Left lobe of liver (tissue), 2 donors: ENCODE results near the gene GRIA1. TPM values are rescaled to one million over a fixed set of nuclear protein-coding genes. Genes with fewer than 3 reads are reported as not detected.
"Not testable (repeated sequence)": the region's sequence is repeated elsewhere in the genome, so short reads cannot be mapped to it uniquely, and the experiment has no call there.

Source experiments
- ATAC-seq: fragments of 200-7000 bp; cut with Tn5 transposase; one replicate; pipeline ENCODE4 v1.9.1; 2020; ENCODE audit warnings: mild to moderate bottlenecking, moderate library complexity
- DNase-seq: peaks from one replicate; pipeline ENCODE4 v3.0.0-alpha.2; 2020; ENCODE audit warnings: low spot score
- total RNA-seq: library from RNA; stranded (reverse); gene quantifications from one replicate; pipeline ENCODE4 v1.2.1, GENCODE V29; 2021
- donor health status: DM: no; HTN: no; CAD: no; lungs with moderate emphysema.
- donor health status: DM: no; HTN: yes; CAD: no.

Gene GRIA1
- total RNA-seq, 1 donor from 2014 or later: not detected

DNA sequence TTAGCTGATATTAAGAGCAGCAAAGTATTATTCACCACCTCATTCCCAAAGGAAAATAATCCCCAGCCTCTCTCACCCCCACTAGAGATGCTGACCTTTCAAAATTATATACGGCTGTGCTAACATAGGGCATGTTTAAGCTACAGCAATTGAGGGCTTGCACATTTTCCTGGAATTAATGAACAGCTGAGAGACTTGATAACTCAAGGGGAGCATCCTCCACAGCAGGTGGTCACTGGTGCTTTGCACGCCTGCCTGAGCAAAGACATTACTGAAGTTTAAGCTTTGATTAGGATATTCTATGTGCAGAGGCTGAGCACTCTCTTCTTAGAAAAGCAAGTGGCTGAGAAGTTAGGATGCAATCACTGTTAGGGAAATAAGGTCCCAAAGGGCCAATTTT is 317.3 kb downstream of the GRIA1 start:
- ATAC-seq: no peak

DNA sequence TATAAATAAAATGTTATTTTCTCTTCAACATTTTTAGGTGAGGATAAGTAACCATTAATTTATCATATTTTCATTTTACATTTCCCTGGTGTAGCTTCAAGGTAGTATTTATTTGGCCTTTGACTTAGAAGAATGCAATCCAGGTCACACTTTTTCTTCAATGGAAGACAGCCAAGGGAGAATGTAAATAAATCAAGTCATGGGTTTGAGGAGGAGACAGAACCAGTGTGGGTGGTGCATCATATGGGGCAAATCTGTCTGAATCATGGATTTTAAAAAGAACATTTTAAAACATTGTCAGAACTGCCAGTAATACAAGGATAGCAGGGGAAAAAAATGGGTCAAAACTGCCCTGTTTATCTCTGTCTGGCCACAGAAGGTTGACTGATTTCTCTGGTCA is 318.7 kb downstream of the GRIA1 start:
- DNase-seq (no peak), ATAC-seq (no peak)

More for the DNA sequence above, 317.3 kb downstream of the GRIA1 start:
- DNase-seq: no peak

DNA sequence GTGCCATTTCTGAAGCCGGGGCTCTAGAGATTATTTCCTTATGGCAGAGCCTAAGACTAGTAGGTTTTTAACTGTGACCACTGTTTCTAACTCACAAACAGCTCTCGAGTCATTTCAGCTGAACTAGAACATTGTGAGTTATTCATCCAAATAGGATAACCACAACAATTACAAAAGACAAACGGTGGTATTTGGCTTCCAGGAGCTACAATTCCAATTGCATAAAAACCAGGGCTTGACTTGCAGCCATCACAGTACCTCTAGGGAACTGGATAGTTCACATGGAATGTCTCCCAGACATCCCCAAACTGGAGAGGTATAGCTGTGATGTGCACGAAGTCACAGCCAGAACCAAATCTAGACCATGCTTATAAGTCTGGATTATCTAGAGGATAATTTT is 323.4 kb downstream of the GRIA1 start:
- ATAC-seq (no peak), DNase-seq (no peak)

DNA sequence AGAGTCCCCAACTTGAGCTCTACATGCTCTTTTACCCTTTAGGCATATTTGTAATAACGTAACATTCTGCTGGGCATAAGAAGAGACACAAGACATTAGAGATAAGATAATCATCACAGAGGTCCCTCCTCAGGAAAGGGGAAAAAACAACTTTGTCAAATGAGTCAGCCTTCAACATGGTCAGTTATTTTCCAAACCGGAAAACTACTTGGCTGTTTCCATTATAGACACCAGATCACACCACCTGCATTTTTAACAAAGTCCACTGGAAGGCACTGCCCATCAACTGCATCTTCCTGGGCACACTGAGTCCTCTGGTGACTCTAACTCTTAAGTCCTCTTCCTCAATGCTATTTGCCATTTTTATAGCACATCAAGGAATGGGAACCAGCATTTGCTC is 326.4 kb downstream of the GRIA1 start:
- ATAC-seq (no peak), DNase-seq (no peak)

DNA sequence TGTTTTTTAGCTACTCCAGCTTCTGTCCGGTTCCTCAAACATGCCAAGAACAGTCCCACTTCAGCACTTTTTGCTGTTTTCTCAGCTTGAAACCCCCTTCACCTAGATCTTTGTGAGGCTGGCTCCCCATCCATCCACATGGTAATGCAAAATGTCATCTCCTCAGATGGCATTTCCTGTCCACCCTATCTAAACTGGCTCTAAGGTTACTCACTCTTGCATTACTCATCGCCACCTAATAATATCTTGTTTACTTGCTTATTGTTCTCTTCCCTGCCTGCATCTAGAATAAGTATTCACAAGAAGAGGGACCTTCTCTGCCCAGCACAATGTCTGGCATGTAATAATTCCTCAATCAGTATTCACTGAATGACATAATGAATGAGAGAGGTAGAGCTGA is 328.2 kb downstream of the GRIA1 start:
- DNase-seq: no peak
- ATAC-seq: no peak

DNA sequence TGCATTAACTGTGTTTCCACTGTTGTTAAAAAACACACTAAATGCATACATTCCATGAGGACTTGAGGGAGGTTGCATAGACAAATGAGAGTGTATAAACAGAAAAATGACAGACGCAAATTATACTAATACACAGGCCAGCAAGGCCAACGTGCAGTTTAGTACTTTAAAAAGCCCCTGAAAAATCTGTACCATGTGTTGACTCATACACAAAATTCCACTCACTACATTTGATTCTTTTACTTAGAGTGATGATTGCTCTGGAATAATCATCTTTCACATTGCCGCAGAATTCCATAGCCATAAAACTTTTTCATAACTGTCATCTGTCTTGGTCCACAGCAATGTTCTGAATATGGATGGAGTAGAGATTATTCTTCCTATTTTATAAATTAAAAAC is 332.6 kb downstream of the GRIA1 start:
- ATAC-seq (no peak), DNase-seq (no peak)

DNA sequence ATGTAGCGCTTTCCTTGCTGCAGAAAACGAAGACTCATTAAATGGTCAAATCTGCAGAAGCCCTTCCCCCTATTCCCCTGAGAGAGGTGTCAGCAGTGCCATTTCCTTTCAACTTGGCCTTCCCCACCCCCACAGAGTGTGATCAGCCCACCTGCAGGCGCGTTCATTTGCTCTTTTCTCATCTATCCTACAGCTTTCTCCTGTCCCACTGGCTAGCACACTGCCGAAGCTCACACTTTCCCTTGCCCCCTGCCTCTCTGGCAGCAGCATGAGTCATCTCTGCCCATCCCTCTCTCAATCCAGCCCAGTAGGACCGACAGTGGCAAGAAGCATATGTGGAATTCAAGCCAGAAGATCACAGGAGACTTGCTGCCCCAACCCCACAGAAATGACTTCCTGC is 334.4 kb downstream of the GRIA1 start:
- ATAC-seq: no peak

DNA sequence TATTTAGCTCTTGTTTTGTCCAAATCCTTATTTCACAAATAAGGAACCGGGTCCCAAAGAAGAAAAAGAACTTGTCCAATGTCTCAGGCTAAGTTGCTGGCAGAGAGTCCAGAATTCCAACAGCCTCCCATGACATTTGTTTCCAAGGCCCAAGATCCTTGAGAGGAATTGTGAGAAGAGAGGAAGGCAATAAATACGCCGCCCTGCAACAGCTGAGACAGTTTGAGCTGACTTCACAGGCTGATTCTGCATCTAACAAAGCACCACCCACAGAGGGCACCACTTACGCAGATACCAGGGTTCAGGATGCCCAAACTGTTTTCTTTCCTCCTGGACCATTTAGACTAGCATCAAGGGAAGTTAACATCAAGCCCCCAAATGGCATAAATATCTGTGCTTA is 336.9 kb downstream of the GRIA1 start:
- no peak for DNase-seq
- ATAC-seq: no peak

More for the DNA sequence above, 334.4 kb downstream of the GRIA1 start:
- no peak for DNase-seq

DNA sequence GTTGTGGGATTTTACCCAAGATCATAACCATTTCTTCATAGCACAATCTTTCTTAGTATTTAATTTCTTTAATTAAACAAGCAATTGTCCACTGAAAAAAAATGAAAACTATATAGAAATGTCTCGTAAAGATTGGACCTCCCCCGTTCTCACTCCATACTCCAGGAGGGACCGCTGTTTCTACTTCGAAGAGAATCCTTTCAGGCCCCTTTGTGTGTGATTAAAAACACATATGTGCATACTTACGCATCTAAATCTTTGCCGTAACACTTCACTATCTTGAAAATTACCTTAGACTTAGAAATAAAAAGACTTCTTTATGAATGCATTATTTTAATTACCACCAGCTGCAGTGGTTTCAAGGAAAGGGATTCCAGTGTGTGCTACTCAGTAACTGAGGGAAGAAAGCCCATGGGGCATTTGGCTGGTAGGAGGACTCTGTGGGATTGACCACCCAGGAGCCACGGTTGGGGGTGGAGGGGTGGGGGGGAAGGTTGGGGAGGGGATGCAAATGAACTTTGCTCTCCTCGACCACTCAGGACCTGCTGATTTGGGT is 339.1 kb downstream of the GRIA1 start:
- ATAC-seq: no peak
- DNase-seq: no peak

DNA sequence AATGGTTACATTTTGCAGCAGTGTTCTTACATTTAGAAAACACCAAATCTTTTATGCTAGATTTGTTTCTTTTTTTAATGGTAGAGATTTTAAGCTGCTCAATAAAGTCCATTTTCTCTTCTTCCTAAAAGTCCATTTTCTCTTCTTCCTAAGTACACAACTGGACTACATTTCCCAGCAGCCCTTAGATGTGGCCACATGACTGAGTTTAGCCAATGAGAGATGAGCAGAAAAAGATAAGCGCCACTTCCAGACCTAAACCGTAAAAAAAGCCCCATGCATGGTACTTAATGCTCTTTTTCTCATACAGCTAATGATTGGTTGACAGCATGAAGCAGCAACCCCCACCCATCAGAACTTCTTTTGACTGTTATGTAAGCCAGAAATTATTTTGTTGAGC is 341.5 kb downstream of the GRIA1 start:
- DNase-seq: no peak
- ATAC-seq: peak; percentile 73

DNA sequence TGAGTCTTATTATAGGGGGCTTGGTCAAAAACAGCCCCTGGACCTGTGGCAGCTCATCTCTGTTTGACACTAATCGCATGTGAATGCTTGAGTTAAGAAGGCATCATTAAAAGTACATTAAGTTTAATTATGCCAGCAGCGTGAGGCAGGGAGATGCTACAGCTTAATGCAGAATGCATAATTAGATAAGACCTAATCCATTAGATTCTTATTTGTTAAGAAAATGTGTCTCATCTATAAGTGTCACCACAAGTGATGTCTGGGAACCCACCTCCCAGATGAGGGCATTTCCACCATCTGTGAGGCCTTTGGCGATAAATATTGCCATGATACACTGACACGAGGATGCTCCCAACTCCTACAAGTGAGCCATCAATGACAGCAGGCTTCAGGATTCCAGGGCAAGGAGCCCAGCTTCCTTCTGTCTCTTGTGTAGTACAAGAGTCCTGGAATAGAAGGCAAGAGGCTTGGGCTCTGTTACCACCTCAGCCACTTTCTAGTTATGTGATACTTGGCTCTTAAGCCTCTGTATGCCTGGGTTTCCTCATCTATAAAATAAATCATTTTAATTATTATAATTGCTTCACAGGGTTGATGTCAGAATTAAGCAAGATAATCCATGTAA is 345.5 kb downstream of the GRIA1 start:
- DNase-seq (no peak), ATAC-seq (no peak)

DNA sequence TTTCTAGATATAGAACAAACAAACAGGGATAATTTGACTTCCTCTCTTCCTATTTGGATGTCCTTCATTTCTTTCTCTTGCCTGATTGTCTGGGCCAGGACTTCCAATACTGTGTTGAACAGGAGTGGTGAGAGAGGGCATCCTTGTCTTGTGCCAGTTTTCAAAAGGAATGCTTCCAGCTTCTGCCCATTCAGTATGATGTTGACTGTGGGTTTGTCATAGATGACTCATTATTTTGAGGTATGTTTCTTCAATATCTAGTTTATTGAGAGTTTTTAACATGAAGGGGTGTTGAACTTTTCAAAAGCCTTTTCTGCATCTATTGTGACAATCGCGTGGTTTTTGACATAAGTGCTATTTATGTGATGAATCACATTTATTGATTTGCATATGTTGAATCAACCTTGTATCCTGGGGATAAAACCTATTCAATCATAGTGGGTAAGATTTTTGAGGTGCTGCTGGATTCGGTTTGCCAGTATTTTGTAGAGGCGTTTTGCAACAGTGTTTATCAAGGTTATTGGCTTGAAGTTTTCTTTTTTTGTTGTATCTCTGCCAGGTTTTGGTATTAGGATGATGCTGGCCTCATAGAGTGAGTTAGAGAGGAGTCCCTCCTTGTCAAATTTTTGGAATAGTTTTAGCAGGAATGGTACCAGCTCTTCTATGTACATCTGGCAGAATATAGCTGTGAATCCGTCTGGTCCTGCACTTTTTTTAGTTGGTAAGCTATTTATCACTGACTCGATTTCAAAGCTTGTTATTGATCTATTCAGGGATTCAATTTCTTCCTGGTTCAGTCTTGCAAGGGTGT is 359.0 kb downstream of the GRIA1 start:
- ATAC-seq, DNase-seq: not testable (repeated sequence)

DNA sequence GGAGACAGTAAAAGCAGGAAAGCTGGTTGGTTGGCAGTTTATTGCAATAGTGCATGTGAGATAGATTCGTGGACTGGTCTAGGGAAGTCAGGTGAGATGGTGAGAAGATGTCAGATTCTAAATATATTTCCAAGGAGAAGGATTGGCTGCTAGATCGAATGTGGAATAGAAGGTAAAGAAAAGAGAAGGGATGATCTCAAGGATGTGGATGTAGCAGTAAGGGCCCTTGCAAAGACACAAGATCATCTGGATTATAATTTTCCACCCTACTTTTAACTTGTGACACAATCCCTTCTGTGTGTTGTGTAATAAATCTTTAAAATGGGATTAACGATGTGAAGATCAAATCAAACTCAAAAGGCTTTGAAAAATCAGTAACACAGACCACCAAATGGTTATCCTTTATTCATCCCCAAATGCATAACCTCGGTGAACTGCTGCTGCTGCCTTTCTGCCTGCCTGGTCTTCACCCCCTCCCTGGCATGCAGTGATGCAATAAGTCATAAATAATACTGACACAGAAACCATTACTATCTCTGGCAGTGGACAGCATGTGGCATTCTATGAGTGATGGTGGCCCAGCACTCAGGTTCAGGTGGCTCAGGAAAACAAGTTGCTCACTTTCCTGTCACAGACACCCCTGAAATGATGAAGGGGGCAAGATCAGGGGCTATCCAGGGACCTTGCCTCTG is 369.9 kb downstream of the GRIA1 start:
- no peak for ATAC-seq

DNA sequence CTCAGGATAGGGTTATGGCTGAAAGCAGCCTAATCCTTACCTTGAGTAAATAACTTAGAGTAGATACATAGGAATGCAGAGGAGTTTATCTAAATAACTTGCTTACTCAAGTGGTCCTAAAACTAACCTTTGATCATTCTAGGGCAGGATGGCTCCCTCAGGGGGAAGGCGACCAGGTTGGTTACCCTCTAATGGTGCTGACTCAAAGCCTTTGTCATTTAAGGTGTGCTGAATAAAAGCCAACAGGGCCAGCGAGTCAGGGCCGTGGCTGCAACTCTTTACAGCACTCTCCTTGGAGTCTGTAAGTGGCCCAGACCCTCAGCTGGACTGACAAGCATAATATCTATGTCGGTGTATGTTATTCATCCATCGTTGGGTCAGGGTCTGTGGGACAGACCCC is 372.4 kb downstream of the GRIA1 start:
- ATAC-seq, DNase-seq: not testable (repeated sequence)

More for the DNA sequence above, 369.9 kb downstream of the GRIA1 start:
- no peak for DNase-seq
